PC-9 (cell line): ENCODE results near the gene TMEM151A.

ENCODE experiments used
- EZH2 ChIP-seq: fragments of 200-600 bp; sonication (generic); IDR thresholded peaks from 2 replicates; pipeline ENCODE4 v1.8.0; 2017; ENCODE audit warnings: antibody characterized with exemption, low read depth
- TF ChIP-seq, protein P1 (sequence below): fragments of 200-600 bp; sonication (generic); conservative IDR thresholded peaks from 2 replicates; pipeline ENCODE4 v1.6.1; 2017; ENCODE audit warnings: mixed run types, antibody characterized with exemption, mild to moderate bottlenecking, moderate library complexity

DNA sequence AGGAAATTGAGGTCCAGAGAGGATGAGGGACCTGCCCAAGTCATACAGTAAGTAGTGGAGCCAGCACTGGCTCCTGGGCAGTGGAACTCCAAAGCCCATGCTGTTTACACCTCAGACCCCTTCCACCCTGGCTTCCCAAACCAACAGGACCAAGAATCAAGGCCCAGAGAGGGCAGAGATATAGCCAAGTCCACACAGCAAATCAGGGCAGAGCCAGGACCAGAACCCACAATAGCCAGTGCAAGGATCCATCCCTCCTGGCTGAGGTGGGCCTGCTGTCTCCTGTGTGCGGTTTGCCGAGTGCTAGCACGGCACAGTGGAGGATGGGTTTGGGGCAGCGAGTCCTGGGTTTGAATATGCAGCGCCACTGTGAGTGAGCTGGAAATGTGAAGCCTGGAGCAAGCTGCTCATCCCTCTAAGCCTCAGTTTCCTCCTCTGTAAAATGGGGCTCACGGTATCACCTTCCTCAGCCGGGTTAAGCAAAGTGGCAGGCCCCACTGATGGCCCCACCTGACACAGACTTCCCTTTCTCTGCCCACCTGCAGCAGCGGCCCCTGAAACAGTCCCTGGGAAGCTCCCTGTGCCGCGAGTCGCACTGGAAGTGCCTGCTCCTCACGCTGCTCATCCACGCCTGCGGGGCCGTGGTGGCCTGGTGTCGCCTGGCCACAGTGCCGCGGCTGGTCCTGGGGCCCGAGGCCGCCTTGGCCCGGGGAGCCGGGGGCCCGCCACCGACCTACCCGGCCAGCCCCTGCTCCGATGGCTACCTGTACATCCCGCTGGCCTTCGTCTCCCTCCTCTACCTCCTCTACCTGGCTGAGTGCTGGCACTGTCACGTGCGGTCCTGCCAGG, 2.3 kb downstream of the TMEM151A start:
- TF ChIP-seq, protein P1, sequence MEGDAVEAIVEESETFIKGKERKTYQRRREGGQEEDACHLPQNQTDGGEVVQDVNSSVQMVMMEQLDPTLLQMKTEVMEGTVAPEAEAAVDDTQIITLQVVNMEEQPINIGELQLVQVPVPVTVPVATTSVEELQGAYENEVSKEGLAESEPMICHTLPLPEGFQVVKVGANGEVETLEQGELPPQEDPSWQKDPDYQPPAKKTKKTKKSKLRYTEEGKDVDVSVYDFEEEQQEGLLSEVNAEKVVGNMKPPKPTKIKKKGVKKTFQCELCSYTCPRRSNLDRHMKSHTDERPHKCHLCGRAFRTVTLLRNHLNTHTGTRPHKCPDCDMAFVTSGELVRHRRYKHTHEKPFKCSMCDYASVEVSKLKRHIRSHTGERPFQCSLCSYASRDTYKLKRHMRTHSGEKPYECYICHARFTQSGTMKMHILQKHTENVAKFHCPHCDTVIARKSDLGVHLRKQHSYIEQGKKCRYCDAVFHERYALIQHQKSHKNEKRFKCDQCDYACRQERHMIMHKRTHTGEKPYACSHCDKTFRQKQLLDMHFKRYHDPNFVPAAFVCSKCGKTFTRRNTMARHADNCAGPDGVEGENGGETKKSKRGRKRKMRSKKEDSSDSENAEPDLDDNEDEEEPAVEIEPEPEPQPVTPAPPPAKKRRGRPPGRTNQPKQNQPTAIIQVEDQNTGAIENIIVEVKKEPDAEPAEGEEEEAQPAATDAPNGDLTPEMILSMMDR = no peak
- TF ChIP-seq EZH2 = no peak
